Kidney (tissue), 14 donors: ENCODE results near the gene CPE. TPM values are rescaled to one million over a fixed set of nuclear protein-coding genes. Genes with fewer than 3 reads are reported as not detected.

Experiments used
- DNase-seq, 5 donors: peaks; one replicate each; pipeline ENCODE4 v3.0.0-alpha.2; 2013 to 2020
- FAIRE-seq: peaks from 2 replicates; lab custom pipeline; 2012; peaks lifted over from hg19 to GRCh38; lab: Jason Lieb, UNC
- H3K27ac ChIP-seq, 2 donors: one replicate each; pipeline ENCODE4 v1.7.0; 2013; ENCODE audit warnings: low read depth in 2 of 2, low read length in 2 of 2, inconsistent platforms in 1 of 2
- H3K27me3 ChIP-seq: one replicate; pipeline ENCODE4 v1.7.1; 2013; ENCODE audit warnings: low read length, inconsistent platforms; ENCODE audit not compliant: control insufficient read depth, insufficient read depth
- H3K36me3 ChIP-seq, 3 donors: one replicate each; pipeline versions ENCODE4 v1.7.0 to v1.7.1; 2013; ENCODE audit warnings: low read length in 3 of 3, control low read depth in 1 of 3, inconsistent platforms in 1 of 3; ENCODE audit not compliant: insufficient read depth in 3 of 3, control insufficient read depth in 2 of 3
- H3K4me1 ChIP-seq, 3 donors: one replicate each; pipeline versions ENCODE4 v1.7.0 to v1.7.1; 2013; ENCODE audit warnings: low read length in 3 of 3, inconsistent platforms in 1 of 3, low read depth in 1 of 3; ENCODE audit not compliant: control insufficient read depth in 2 of 3, insufficient read depth in 2 of 3
- H3K4me3 ChIP-seq, 3 donors: one replicate each; pipeline versions ENCODE4 v1.7.0 to v1.8.1; 2013; ENCODE audit warnings: low read length in 3 of 3, control low read depth in 1 of 3, inconsistent platforms in 1 of 3
- H3K9ac ChIP-seq, 3 donors: one replicate each; pipeline versions ENCODE4 v1.7.0 to v1.7.1; 2013; ENCODE audit warnings: low read length in 3 of 3, control low read depth in 1 of 3, inconsistent platforms in 1 of 3
- H3K9me3 ChIP-seq, 3 donors: one replicate each; pipeline versions ENCODE4 v1.7.0 to v1.7.1; 2013; ENCODE audit warnings: low read length in 3 of 3, control low read depth in 1 of 3, inconsistent platforms in 1 of 3; ENCODE audit not compliant: control insufficient read depth in 2 of 3, insufficient read depth in 1 of 3
- intact Hi-C: fragments of 100-400 bp; cut with DNase I; formaldehyde crosslinking; loops from one replicate; pipeline ENCODE4 v1.11.1; 2022
- polyA plus RNA-seq: library from polyadenylated mRNA; stranded (reverse); fragments of 350-450 nt; fragmentation: Illumina TruSeq; extraction: RNeasy Lipid Tissue Mini Kit (QIAGEN cat#74804); gene quantifications from one replicate; pipeline ENCODE4 v1.2.3, GENCODE V29; 2014; ENCODE audit warnings: low read depth, low replicate concordance; ENCODE audit not compliant: insufficient read depth
- total RNA-seq: library from RNA; stranded (reverse); fragmentation: NEBNext Ultra II Directional; extraction: Animal tissue kit (Norgen Biotek cat#: 25700); gene quantifications from one replicate; pipeline ENCODE4 v1.2.1, GENCODE V29; 2021
- TF ChIP-seq, protein P1 (sequence below): IDR thresholded peaks from 3 replicates; pipeline ENCODE4 v1.5.1; 2012; ENCODE audit warnings: mild to moderate bottlenecking, moderate library complexity, borderline replicate concordance; ENCODE audit not compliant: insufficient read depth; ENCODE audit errors: extremely low read depth
- donor health status: control.
- donor health status: control.
- donor health status: control.
- donor health status: control.
- donor health status: control.
- donor health status: DM: yes; HTN: yes; CAD: no.
- donor health status: Normal renal cell carcinoma (clear cell type).

The CPE gene
- total and polyA plus RNA-seq, 2 donors from 2014 or later = 24.2 to 87.7 TPM

DNA sequence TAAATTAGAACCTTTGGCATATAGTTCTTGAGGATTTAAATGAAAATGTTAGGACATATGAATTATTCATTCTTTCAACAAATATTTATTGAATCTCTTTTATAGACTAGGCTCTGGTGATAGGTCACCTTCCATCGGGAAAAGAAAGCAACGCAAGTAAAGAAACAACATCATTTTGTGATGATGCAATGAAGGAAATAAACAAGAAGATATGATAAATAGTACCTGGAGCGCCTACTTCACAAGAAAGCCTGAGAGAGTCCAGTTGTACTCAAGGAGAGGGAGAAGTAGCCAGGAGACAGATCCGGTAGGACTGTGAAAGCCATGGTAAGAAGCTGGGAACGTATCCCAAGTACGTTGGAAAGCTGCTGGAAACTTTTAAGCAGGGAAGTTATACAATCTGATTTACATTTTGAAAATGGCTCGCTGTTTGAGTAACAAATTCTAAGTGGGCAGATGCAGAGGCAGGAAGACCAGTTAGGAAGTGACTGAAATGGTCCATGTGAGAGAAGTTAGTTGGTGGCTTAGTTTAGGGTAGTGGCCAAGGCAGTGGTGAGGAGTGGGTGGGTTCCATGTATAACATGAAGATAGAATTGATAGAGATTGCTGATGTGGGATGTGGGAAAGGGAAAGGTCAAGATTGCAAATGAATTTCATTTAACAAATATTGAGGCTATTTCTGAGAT, 17.7 kb upstream of the CPE start:
- no peak for FAIRE-seq
- TF ChIP-seq, protein P1, sequence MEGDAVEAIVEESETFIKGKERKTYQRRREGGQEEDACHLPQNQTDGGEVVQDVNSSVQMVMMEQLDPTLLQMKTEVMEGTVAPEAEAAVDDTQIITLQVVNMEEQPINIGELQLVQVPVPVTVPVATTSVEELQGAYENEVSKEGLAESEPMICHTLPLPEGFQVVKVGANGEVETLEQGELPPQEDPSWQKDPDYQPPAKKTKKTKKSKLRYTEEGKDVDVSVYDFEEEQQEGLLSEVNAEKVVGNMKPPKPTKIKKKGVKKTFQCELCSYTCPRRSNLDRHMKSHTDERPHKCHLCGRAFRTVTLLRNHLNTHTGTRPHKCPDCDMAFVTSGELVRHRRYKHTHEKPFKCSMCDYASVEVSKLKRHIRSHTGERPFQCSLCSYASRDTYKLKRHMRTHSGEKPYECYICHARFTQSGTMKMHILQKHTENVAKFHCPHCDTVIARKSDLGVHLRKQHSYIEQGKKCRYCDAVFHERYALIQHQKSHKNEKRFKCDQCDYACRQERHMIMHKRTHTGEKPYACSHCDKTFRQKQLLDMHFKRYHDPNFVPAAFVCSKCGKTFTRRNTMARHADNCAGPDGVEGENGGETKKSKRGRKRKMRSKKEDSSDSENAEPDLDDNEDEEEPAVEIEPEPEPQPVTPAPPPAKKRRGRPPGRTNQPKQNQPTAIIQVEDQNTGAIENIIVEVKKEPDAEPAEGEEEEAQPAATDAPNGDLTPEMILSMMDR = no peak

DNA sequence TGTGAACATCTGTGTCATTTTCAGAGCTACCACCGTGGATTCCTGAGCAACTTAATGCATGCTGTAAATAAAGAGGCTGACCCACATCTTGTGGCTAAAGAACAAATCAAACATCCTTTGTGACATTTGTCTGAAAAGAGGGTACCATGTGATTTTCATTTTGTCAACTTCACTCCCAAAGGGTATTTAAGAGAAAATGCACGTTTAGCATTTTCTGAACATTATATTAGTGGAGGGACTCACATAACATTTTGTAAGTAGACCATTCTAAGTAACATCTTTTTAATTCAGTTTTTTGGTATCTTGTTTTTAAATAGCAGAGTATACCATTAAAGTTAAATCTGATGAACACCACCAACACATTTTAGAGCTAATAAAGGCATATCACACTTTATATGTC, 17.0 kb upstream of the CPE start:
- H3K27me3 ChIP-seq = no peaks in the 10 kb centered on the region
- no peak for DNase-seq
- no peaks in the 10 kb centered on the region for H3K36me3 ChIP-seq
- intact Hi-C loops = no loop called here
- no peak for FAIRE-seq
- no peaks in the 10 kb centered on the region for H3K9me3 ChIP-seq
- H3K27ac ChIP-seq = no peak overlapping the region
- no peaks in the 10 kb centered on the region for H3K4me1 ChIP-seq
- no peak overlapping the region for H3K9ac ChIP-seq
- no peak overlapping the region for H3K4me3 ChIP-seq
- TF ChIP-seq, protein P1 = no peak

More for the DNA sequence above, 17.7 kb upstream of the CPE start:
- Histone ChIP-seq H3K36me3 (no peaks in the 10 kb centered on the region), H3K9ac (no peak overlapping the region), H3K4me1 (no peaks in the 10 kb centered on the region), H3K9me3 (no peaks in the 10 kb centered on the region), H3K4me3 (no peak overlapping the region), H3K27me3 (no peaks in the 10 kb centered on the region), H3K27ac (no peak overlapping the region)
- DNase-seq = no peak
- intact Hi-C loops = no loop called here

DNA sequence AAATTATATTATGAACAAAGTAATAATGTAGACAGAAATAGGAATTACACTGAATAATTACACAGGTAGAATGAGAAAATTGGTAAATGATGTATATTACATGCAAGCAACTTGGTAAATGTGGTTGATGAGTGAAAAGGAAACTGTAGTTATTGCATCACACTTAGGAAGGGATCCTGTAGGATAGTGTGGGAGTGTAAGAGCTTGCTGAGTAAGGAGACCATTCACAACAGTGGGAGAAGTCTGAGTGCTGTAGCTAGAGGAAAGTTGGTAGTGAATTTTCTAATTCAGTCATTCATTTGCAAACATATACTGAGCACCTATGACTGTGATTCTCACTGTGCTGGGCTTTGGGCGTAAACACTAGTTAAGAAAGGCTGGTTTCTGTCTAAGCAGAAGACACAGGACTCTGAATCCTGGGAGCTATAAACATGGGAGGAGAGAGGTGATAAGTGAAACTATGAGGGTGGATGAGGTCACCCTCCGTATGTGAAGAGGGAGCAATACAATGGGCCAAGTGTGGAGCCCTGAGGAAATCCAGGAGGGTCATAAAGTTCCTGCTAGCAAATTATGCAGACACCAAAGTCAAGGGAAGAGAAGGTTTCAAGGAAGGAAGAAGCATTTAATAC, 14.2 kb upstream of the CPE start:
- intact Hi-C loops = no loop called here
- H3K27ac ChIP-seq = no peak overlapping the region
- FAIRE-seq = no peak
- H3K4me1 ChIP-seq = no peaks in the 10 kb centered on the region
- H3K4me3 ChIP-seq = no peak overlapping the region
- H3K9ac ChIP-seq = no peak overlapping the region
- no peaks in the 10 kb centered on the region for H3K36me3 ChIP-seq
- TF ChIP-seq, protein P1 = no peak
- no peak for DNase-seq
- no peaks in the 10 kb centered on the region for H3K27me3 ChIP-seq
- no peaks in the 10 kb centered on the region for H3K9me3 ChIP-seq
